CD14-positive monocyte (primary cell): ENCODE data around the gene EIF4E1B. TPM values are rescaled to one million over a fixed set of nuclear protein-coding genes. Genes with fewer than 3 reads are reported as not detected.

Experiments
- DNase-seq, 3 donors: peaks; one replicate each; pipeline ENCODE4 v3.0.0-alpha.2; 2011 to 2022
- H2AFZ ChIP-seq: 2 replicates; pipeline ENCODE4 v1.6.0; 2012; ENCODE audit warnings: mild to moderate bottlenecking, low read depth, low read length, inconsistent platforms; ENCODE audit not compliant: insufficient read depth, poor library complexity, severe bottlenecking
- H3K27ac ChIP-seq, 2 donors: 1 replicate in 1 of 2; 2 replicates in 1 of 2; pipeline ENCODE4 v1.5.1; 2012 to 2013; ENCODE audit warnings: low read length in 2 of 2, control low read depth in 1 of 2, inconsistent platforms in 1 of 2, low read depth in 1 of 2, mild to moderate bottlenecking in 1 of 2
- H3K27me3 ChIP-seq, 2 donors: one replicate each; pipeline versions ENCODE4 v1.6.0 to v1.6.1; 2011 to 2013; ENCODE audit warnings: low read length in 2 of 2; ENCODE audit not compliant: control insufficient read depth in 2 of 2, insufficient read depth in 2 of 2
- H3K36me3 ChIP-seq, 2 donors: replicated peaks in 1 of 2; 1 replicate in 1 of 2; 2 replicates in 1 of 2; pipeline versions ENCODE4 v1.5.1 to v1.6.1; 2012 to 2013; ENCODE audit warnings: low read length in 2 of 2, control low read depth in 1 of 2, inconsistent platforms in 1 of 2, mild to moderate bottlenecking in 1 of 2; ENCODE audit not compliant: insufficient read depth in 2 of 2, control insufficient read depth in 1 of 2
- H3K4me1 ChIP-seq, 2 donors: 1 replicate in 1 of 2; 2 replicates in 1 of 2; pipeline versions ENCODE4 v1.5.1 to v1.6.1; 2012 to 2013; ENCODE audit warnings: low read length in 2 of 2, control low read depth in 1 of 2, inconsistent platforms in 1 of 2, mild to moderate bottlenecking in 1 of 2, moderate library complexity in 1 of 2; ENCODE audit not compliant: insufficient read depth in 2 of 2, control insufficient read depth in 1 of 2
- H3K4me2 ChIP-seq: replicated peaks from 2 replicates; pipeline ENCODE3; 2012; ENCODE audit warnings: low read length, moderate library complexity, mild to moderate bottlenecking; ENCODE audit not compliant: poor library complexity, severe bottlenecking; ENCODE audit errors: extremely low read depth
- H3K4me3 ChIP-seq, 3 experiments: fragments of 200-600 bp in 1 of 3; sonication (generic) in 1 of 3; replicated peaks in 1 of 3; 1 replicate in 2 of 3; 2 replicates in 1 of 3; pipeline ENCODE4 v1.5.1; 2011 to 2013; ENCODE audit warnings: low read length in 3 of 3, mild to moderate bottlenecking in 3 of 3, control low read depth in 2 of 3, low read depth in 2 of 3, inconsistent platforms in 1 of 3, moderate library complexity in 1 of 3
- H3K79me2 ChIP-seq: 2 replicates; pipeline ENCODE4 v1.6.0; 2012; ENCODE audit warnings: mild to moderate bottlenecking, control low read depth, inconsistent platforms, low read length, moderate library complexity; ENCODE audit not compliant: insufficient read depth
- H3K9ac ChIP-seq: 2 replicates; pipeline ENCODE4 v1.6.0; 2017; ENCODE audit warnings: low read length, mild to moderate bottlenecking; ENCODE audit not compliant: insufficient read depth, poor library complexity, severe bottlenecking
- H3K9me3 ChIP-seq, 2 donors: replicated peaks in 1 of 2; 1 replicate in 1 of 2; 2 replicates in 1 of 2; pipeline versions ENCODE4 v1.5.1 to v1.6.1; 2012 to 2013; ENCODE audit warnings: low read length in 2 of 2, control low read depth in 1 of 2; ENCODE audit not compliant: control insufficient read depth in 1 of 2, insufficient read depth in 1 of 2
- H4K20me1 ChIP-seq: 2 replicates; pipeline ENCODE4 v1.6.0; 2012; ENCODE audit warnings: mild to moderate bottlenecking, low read length, control low read depth, moderate library complexity; ENCODE audit not compliant: insufficient read depth
- H3K27ac Mint-ChIP-seq, 7 donors: one replicate each; pipeline ENCODE4 v1.8.0; 2020; ENCODE audit warnings: mild to moderate bottlenecking in 7 of 7, mixed read lengths in 7 of 7, moderate library complexity in 6 of 7, inconsistent platforms in 2 of 7
- H3K27me3 Mint-ChIP-seq, 3 donors: one replicate each; pipeline ENCODE4 v1.8.0; 2021 to 2022; ENCODE audit warnings: low read depth in 3 of 3, mild to moderate bottlenecking in 3 of 3, mixed read lengths in 3 of 3, moderate library complexity in 3 of 3, inconsistent platforms in 1 of 3
- H3K36me3 Mint-ChIP-seq, 2 donors: one replicate each; pipeline ENCODE4 v1.8.0; 2020; ENCODE audit warnings: mixed read lengths in 2 of 2, inconsistent platforms in 1 of 2, mild to moderate bottlenecking in 1 of 2
- H3K4me1 Mint-ChIP-seq: one replicate; pipeline ENCODE4 v1.8.0; 2020; ENCODE audit warnings: mild to moderate bottlenecking, mixed read lengths
- H3K4me3 Mint-ChIP-seq, 2 donors: one replicate each; pipeline ENCODE4 v1.8.0; 2020; ENCODE audit warnings: mild to moderate bottlenecking in 2 of 2, mixed read lengths in 2 of 2, moderate library complexity in 1 of 2
- H3K9me3 Mint-ChIP-seq, 7 donors: one replicate each; pipeline ENCODE4 v1.8.0; 2020 to 2022; ENCODE audit warnings: mixed read lengths in 7 of 7, mild to moderate bottlenecking in 6 of 7, moderate library complexity in 6 of 7, inconsistent platforms in 2 of 7
- WGBS: methylation state at CpG from one replicate; pipeline ENCODE4 v1.1.5; 2013; ENCODE audit warnings: missing lambda C conversion rate; ENCODE audit not compliant: insufficient coverage; 5-methylcytosine and 5-hydroxymethylcytosine counted together
- intact Hi-C, 2 donors: fragments of 100-400 bp; cut with micrococcal nuclease; formaldehyde crosslinking; loops; one replicate each; pipeline versions ENCODE4 v1.15.0 to v1.15.1; 2023
- polyA plus RNA-seq, 3 donors: library from polyadenylated mRNA; depleted of rRNA in 1 of 3; unstranded in 2 of 3; stranded (reverse) in 1 of 3; fragments of 300-500 nt in 2 of 3; fragments of >200 nt in 1 of 3; fragmentation: Illumina TruSeq in 2 of 3; gene quantifications; 1 replicate in 2 of 3; 2 replicates in 1 of 3; pipeline ENCODE4 v1.2.3, GENCODE V29; 2012 to 2021
- TF ChIP-seq, protein P1 (sequence below): fragments of 200-600 bp; IDR thresholded peaks from one replicate; pipeline ENCODE4 v1.8.0; 2022; ENCODE audit warnings: antibody characterized with exemption, mild to moderate bottlenecking

The EIF4E1B gene
- polyA plus RNA-seq, 3 donors, result not detected

DNA sequence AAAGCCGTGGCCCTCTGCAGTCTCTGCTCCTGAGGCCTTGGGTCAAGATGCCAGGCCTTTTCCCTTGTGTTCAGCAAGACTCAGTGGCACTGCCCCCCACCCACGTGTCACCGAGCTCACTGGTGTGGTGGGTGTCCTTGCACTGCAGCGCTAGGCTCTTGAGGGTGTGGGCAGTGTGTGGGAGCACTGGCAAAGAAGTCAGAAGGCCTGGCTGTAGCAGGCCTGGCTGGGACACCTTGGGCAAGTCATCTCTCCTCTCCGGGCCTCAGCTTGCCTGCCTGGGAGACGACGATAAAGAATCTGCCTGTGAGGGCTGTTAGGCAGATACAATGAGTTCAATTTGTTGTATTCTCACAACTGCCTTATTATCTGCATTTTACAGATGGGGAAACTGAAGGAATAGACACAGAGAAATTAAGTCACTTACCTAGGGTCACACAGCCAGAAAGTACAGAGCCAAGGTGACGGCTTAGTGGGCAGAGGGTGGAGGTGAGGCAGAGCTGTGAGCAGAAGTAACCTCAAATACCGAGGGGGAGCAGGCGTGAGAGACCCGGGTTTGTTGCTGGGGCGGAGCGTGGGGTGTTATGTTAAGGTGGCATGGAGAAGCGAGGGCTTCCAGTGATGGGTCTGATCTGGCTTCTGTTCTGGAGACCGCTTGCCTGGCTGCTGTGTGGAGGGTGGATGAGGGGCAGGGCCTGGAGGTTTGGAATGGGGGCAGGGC lies 18.2 kb downstream of the EIF4E1B start:
- H3K9me3 Mint-ChIP-seq, result peaks cover 0 to 3% (median 0%) of the 10 kb centered on the region in 7 donors
- H3K27ac ChIP-seq, result no peak overlapping the region
- H3K4me2 ChIP-seq, result peak overlapping the region; percentile 97
- H3K27me3 ChIP-seq, result no peaks in the 10 kb centered on the region
- H3K27me3 Mint-ChIP-seq, result peaks cover 0 to 6% (median 4%) of the 10 kb centered on the region in 3 donors
- no peaks in the 10 kb centered on the region for H3K9me3 ChIP-seq
- peak overlapping the region in 1 of 3 experiments; percentile 88 for H3K4me3 ChIP-seq
- TF ChIP-seq, protein P1, sequence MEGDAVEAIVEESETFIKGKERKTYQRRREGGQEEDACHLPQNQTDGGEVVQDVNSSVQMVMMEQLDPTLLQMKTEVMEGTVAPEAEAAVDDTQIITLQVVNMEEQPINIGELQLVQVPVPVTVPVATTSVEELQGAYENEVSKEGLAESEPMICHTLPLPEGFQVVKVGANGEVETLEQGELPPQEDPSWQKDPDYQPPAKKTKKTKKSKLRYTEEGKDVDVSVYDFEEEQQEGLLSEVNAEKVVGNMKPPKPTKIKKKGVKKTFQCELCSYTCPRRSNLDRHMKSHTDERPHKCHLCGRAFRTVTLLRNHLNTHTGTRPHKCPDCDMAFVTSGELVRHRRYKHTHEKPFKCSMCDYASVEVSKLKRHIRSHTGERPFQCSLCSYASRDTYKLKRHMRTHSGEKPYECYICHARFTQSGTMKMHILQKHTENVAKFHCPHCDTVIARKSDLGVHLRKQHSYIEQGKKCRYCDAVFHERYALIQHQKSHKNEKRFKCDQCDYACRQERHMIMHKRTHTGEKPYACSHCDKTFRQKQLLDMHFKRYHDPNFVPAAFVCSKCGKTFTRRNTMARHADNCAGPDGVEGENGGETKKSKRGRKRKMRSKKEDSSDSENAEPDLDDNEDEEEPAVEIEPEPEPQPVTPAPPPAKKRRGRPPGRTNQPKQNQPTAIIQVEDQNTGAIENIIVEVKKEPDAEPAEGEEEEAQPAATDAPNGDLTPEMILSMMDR, result no peak
- intact Hi-C loops, result loop anchor here in 1 of 2 donors (5.0 kb wide), 1 partner anchor 111 kb away; the partner anchor contains the start of gene RNF44
- peaks cover 12 to 14% of the 10 kb centered on the region in 2 donors for H3K36me3 Mint-ChIP-seq
- peak overlapping the region in 1 of 7 donors; percentile 78 for H3K27ac Mint-ChIP-seq
- WGBS, result 75% methylated on average over 12 of the region's 15 CpGs
- H3K9ac ChIP-seq, result peak overlapping the region; percentile 78
- peak overlapping the region; percentile 84 to 92 for H3K4me3 Mint-ChIP-seq
- peaks cover 22 to 28% of the 10 kb centered on the region in 2 donors for H3K4me1 ChIP-seq
- no peak for DNase-seq
- H4K20me1 ChIP-seq, result peaks cover 21% of the 10 kb centered on the region
- peak overlapping the region; percentile 90 for H2AFZ ChIP-seq
- H3K4me1 Mint-ChIP-seq, result peaks cover 32% of the 10 kb centered on the region
- no peaks in the 10 kb centered on the region for H3K79me2 ChIP-seq
- peaks cover 5 to 11% of the 10 kb centered on the region in 2 donors for H3K36me3 ChIP-seq

DNA sequence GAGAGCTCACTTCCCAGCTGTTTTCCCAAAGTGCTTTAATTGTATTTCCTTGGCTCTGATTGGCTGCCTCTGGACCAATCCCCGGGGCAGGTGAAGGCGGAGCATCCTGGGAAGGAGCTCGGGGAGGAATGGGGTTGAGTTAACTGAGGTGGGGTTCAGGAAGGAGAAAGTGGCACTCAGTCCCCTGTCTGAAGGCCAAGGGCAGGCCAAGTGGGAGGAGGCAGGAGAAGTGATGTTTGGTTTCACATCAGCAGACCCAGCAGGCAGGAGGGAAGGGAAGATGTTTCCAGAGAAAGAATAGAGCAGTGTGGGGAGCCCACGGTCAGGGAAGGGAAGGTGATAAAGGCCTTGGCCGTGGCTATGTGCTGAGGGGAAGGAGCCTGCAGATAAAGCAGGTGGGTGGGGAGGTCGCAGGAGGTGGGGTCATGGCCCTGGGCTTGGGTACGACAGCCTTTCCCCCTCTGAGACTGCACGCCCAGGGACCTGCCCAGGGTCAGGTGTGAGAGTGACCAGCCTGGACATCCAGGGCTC lies 19.9 kb downstream of the EIF4E1B start:
- Histone ChIP-seq H4K20me1 (peaks cover 21% of the 10 kb centered on the region), H3K4me1 (peaks cover 22 to 28% of the 10 kb centered on the region in 2 donors), H3K27ac (no peak overlapping the region), H2AFZ (no peak overlapping the region), H3K27me3 (no peaks in the 10 kb centered on the region), H3K79me2 (no peaks in the 10 kb centered on the region), H3K4me3 (no peak overlapping the region), H3K36me3 (peaks cover 5 to 21% of the 10 kb centered on the region in 2 donors), H3K4me2 (no peak overlapping the region), H3K9ac (no peak overlapping the region), H3K9me3 (no peaks in the 10 kb centered on the region)
- peaks cover 32% of the 10 kb centered on the region for H3K4me1 Mint-ChIP-seq
- intact Hi-C loops, result loop anchor here in 1 of 2 donors (10.0 kb wide), 1 partner anchor 916 kb away; no protein-coding TSS in a partner anchor
- TF ChIP-seq, protein P1, result no peak
- no peak for DNase-seq
- H3K27me3 Mint-ChIP-seq, result peaks cover 0 to 6% (median 2%) of the 10 kb centered on the region in 3 donors
- H3K4me3 Mint-ChIP-seq, result no peak overlapping the region
- peaks cover 0 to 3% (median 0%) of the 10 kb centered on the region in 7 donors for H3K9me3 Mint-ChIP-seq
- H3K27ac Mint-ChIP-seq, result peak overlapping the region in 1 of 7 donors; percentile 43
- WGBS, result 86% methylated on average over 8 of the region's 8 CpGs
- H3K36me3 Mint-ChIP-seq, result peaks cover 21 to 23% of the 10 kb centered on the region in 2 donors
